ENCODE measurements around the gene CYYR1. TPM values are rescaled to one million over a fixed set of nuclear protein-coding genes. Genes with fewer than 3 reads are reported as not detected.
A peak's percentile ranks its signal among the peaks of the same experiment; 100 is the strongest.

The CYYR1 gene
- total RNA-seq, 1 donor from 2014 or later = 40.7 TPM

DNA sequence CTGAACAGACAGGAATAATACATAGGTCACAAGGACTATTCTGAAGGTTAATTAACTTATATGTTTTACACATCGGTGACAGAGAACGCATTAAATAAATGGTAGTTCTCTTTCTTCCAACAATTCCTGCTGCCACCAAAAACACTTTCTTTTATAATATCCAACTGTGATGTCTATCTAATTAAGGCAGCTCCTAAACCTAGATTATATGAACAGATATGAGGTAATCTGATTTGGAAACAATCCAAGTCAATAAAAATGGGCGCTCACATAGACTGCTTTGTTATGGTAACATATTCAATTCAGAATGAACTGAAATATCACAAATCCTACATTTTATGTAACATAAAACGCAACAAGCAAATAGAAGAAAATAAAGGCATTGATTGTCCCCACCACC lies 16.0 kb downstream of the CYYR1 start:
- Mint-ChIP-seq H3K36me3 (ENCODE audit: unreplicated experiment) (peaks cover 3% of the 10 kb centered on the region), H3K9me3 (ENCODE audit: unreplicated experiment) (peaks cover 4% of the 10 kb centered on the region), H3K4me3 (ENCODE audit: unreplicated experiment) (no peak overlapping the region), H3K4me1 (ENCODE audit: low read depth, unreplicated experiment) (peaks cover 45% of the 10 kb centered on the region), H3K27me3 (ENCODE audit: unreplicated experiment) (peaks cover 4% of the 10 kb centered on the region), H3K27ac (ENCODE audit: unreplicated experiment) (peak overlapping the region; percentile 14)
- no peak for DNase-seq
- TF ChIP-seq CTCF (IDR thresholded peaks at IDR 0.05; ENCODE audit: partially characterized antibody, unreplicated experiment) = no peak

- Mint-ChIP-seq H3K36me3 (ENCODE audit: unreplicated experiment) (peaks cover 3% of the 10 kb centered on the region), H3K4me3 (ENCODE audit: unreplicated experiment) (peak overlapping the region; percentile 53), H3K4me1 (ENCODE audit: low read depth, unreplicated experiment) (peaks cover 42% of the 10 kb centered on the region), H3K27ac (ENCODE audit: unreplicated experiment) (peak overlapping the region; percentile 78), H3K9me3 (ENCODE audit: unreplicated experiment) (peaks cover 4% of the 10 kb centered on the region), H3K27me3 (ENCODE audit: unreplicated experiment) (peaks cover 6% of the 10 kb centered on the region)
- DNase-seq = no peak
- no peak for TF ChIP-seq CTCF (IDR thresholded peaks at IDR 0.05; ENCODE audit: partially characterized antibody, unreplicated experiment)
These were observed 17.4 kb downstream of the CYYR1 start for GRCh38 chr21:26555540-26556146.

GRCh38 chr21:26554365-26554764 lies 18.7 kb downstream of the CYYR1 start:
- H3K4me1 Mint-ChIP-seq (ENCODE audit: low read depth, unreplicated experiment) = peaks cover 46% of the 10 kb centered on the region
- peaks cover 3% of the 10 kb centered on the region for H3K36me3 Mint-ChIP-seq (ENCODE audit: unreplicated experiment)
- peaks cover 4% of the 10 kb centered on the region for H3K9me3 Mint-ChIP-seq (ENCODE audit: unreplicated experiment)
- peaks cover 6% of the 10 kb centered on the region for H3K27me3 Mint-ChIP-seq (ENCODE audit: unreplicated experiment)
- peak; percentile 40 for DNase-seq
- H3K27ac Mint-ChIP-seq (ENCODE audit: unreplicated experiment) = peak overlapping the region; percentile 78
- no peak for TF ChIP-seq CTCF (IDR thresholded peaks at IDR 0.05; ENCODE audit: partially characterized antibody, unreplicated experiment)
- peak overlapping the region; percentile 53 for H3K4me3 Mint-ChIP-seq (ENCODE audit: unreplicated experiment)

GRCh38 chr21:26553898-26554297 lies 19.2 kb downstream of the CYYR1 start:
- Mint-ChIP-seq H3K27me3 (ENCODE audit: unreplicated experiment) (peaks cover 6% of the 10 kb centered on the region), H3K27ac (ENCODE audit: unreplicated experiment) (peak overlapping the region; percentile 76), H3K36me3 (ENCODE audit: unreplicated experiment) (peaks cover 3% of the 10 kb centered on the region), H3K9me3 (ENCODE audit: unreplicated experiment) (peaks cover 4% of the 10 kb centered on the region), H3K4me3 (ENCODE audit: unreplicated experiment) (peak overlapping the region; percentile 41), H3K4me1 (ENCODE audit: low read depth, unreplicated experiment) (peaks cover 46% of the 10 kb centered on the region)
- no peak for TF ChIP-seq CTCF (IDR thresholded peaks at IDR 0.05; ENCODE audit: partially characterized antibody, unreplicated experiment)
- DNase-seq = no peak

DNA sequence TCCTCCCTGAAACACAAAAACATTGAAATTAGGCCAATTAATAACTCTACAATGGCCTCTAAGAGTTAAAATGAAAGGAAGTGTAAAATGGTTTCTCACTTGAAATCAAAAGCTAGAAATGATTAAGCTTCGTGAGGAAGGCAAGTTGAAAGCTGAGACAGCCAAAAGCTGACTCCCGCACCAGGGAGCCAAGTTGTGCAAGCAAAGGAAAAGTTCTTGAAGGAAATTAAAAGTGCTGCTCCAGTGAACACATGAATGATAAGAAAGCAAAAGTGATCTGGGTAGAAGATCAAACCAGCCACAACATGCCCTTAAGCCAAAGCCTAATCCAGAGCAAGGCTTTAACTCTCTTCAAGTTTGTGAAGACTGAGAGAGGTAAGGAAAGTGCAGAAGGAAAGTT lies 22.8 kb downstream of the CYYR1 start:
- peak overlapping the region; percentile 0 for H3K27ac Mint-ChIP-seq (ENCODE audit: unreplicated experiment)

More for the DNA sequence above, 22.8 kb downstream of the CYYR1 start:
- Mint-ChIP-seq H3K4me1 (ENCODE audit: low read depth, unreplicated experiment) (peaks cover 31% of the 10 kb centered on the region), H3K4me3 (ENCODE audit: unreplicated experiment) (no peak overlapping the region), H3K36me3 (ENCODE audit: unreplicated experiment) (peaks cover 8% of the 10 kb centered on the region), H3K27me3 (ENCODE audit: unreplicated experiment) (peaks cover 6% of the 10 kb centered on the region), H3K9me3 (ENCODE audit: unreplicated experiment) (peaks cover 2% of the 10 kb centered on the region)
- DNase-seq = no peak
- TF ChIP-seq CTCF (IDR thresholded peaks at IDR 0.05; ENCODE audit: partially characterized antibody, unreplicated experiment) = no peak
